ENCODE results near the gene AP2A1. TPM values are rescaled to one million over a fixed set of nuclear protein-coding genes. Genes with fewer than 3 reads are reported as not detected.

The AP2A1 gene
- total and polyA plus RNA-seq, 2 of the 13 experiments (the other 11 are each of a cell fraction or from before 2014, with no cell fraction given): 22.7 to 39.7 TPM

GRCh38 chr19:49799271-49799797, 32.5 kb downstream of the AP2A1 start:
- H3K27me3 ChIP-seq (ENCODE audit: control insufficient read depth in 1 of 2, insufficient read depth in 2 of 2, low read length in 2 of 2): no peaks in the 10 kb centered on the region
- no peak for TF ChIP-seq ZNF678 (CRISPR knock-in tag; IDR thresholded peaks at IDR 0.05)
- TF ChIP-seq E2F5 (CRISPR knock-in tag; conservative IDR thresholded peaks at IDR 0.05): no peak
- no peak for TF ChIP-seq SMC3 (IDR thresholded peaks at IDR 0.05; ENCODE audit: low read length)
- TF ChIP-seq NFE2L2 (IDR thresholded peaks at IDR 0.05; ENCODE audit: low read length): no peak
- TF ChIP-seq PAWR (CRISPR knock-in tag; IDR thresholded peaks at IDR 0.05; ENCODE audit: borderline replicate concordance): no peak
- no peak for TF ChIP-seq KAT8 (CRISPR knock-in tag; IDR thresholded peaks at IDR 0.05)
- TF ChIP-seq NFRKB (IDR thresholded peaks at IDR 0.05): no peak
- no peak for TF ChIP-seq PATZ1 (CRISPR knock-in tag; IDR thresholded peaks at IDR 0.05)
- TF ChIP-seq BRD4 (CRISPR knock-in tag; IDR thresholded peaks at IDR 0.05): no peak
- no peak for TF ChIP-seq ZNF33A (CRISPR knock-in tag; IDR thresholded peaks at IDR 0.05; ENCODE audit: borderline replicate concordance)
- TF ChIP-seq ZNF629 (CRISPR knock-in tag; conservative IDR thresholded peaks at IDR 0.05): no peak
- TF ChIP-seq MED1 (CRISPR knock-in tag; IDR thresholded peaks at IDR 0.05): no peak
- TF ChIP-seq ELF3 (CRISPR knock-in tag; IDR thresholded peaks at IDR 0.05): no peak
- FAIRE-seq (no peak), ATAC-seq (no peak), DNase-seq (ENCODE audit: low spot score) (no peak)
- no peak overlapping the region for H2AFZ ChIP-seq (ENCODE audit: low read length)
- H3K4me2 ChIP-seq (ENCODE audit: low read depth, low read length): no peak overlapping the region
- in situ Hi-C loops (cut with HindIII; ENCODE audit: extremely low pct_ligation_motif_present, low pct_unique_long_range_greater_than_20kb) (no loop called here), intact Hi-C loops (cut with micrococcal nuclease; ENCODE audit: unreplicated experiment) (no loop called here)
- no peak overlapping the region for H3K27ac ChIP-seq (ENCODE audit: extremely low read length, insufficient read depth, low read length)
- no peak overlapping the region for H3K9ac ChIP-seq (ENCODE audit: insufficient read depth, low read depth, low read length)
- POLR2A ChIA-PET: no interaction called here
- H3K4me1 ChIP-seq (ENCODE audit: insufficient read depth, low read length): no peaks in the 10 kb centered on the region
- no peaks in the 10 kb centered on the region for H3K79me2 ChIP-seq (ENCODE audit: insufficient read depth, low read length)
- peaks cover 17 to 61% of the 10 kb centered on the region in 2 experiments; a peak in 4 of 5 replicates for H3K36me3 ChIP-seq (replicated peaks in 1 of 2; ENCODE audit: control insufficient read depth in 1 of 2, insufficient read depth in 2 of 2, low read length in 2 of 2)
- CTCF ChIA-PET (ENCODE audit: low intra/inter-chr PET ratio, low total read pairs): no interaction called here
- WGBS (ENCODE audit: low lambda C conversion rate): 98% methylated on average over 22 of the region's 28 CpGs
- no peaks in the 10 kb centered on the region for H3K9me3 ChIP-seq (ENCODE audit: low read length)
- H3K4me3 ChIP-seq (replicated peaks in 1 of 3; ENCODE audit: insufficient read depth in 1 of 3, low read depth in 2 of 3, low read length in 3 of 3): no peak overlapping the region
- BruUV-seq (replicated peaks): no TSS peak
- no peaks in the 10 kb centered on the region for H4K20me1 ChIP-seq (ENCODE audit: insufficient read depth, low read length)
